Stimulated activated naive B cell treated with anti-CD40 and anti-IgM and Interleukin-4, amounts not matched to agents 10 μg/mL and 1 μg/mL and 100 μg/mL, for 72 hours (primary cell): ENCODE data around the gene ATXN7L1.

Source experiments
- ATAC-seq, 2 donors: fragments of 150-1000 bp; cut with Tn5 transposase; replicated peaks; 2 replicates each; pipeline ENCODE4 v1.10.0; 2021; ENCODE audit warnings: moderate library complexity in 1 of 2
- DNase-seq: peaks from one replicate; pipeline ENCODE4 v3.0.0; 2021
- H3K27ac Mint-ChIP-seq: one replicate; pipeline ENCODE4 v1.8.0; 2022; ENCODE audit warnings: mild to moderate bottlenecking, mixed read lengths
- H3K27me3 Mint-ChIP-seq, 2 donors: one replicate each; pipeline ENCODE4 v1.8.0; 2022; ENCODE audit warnings: mixed read lengths in 2 of 2
- H3K36me3 Mint-ChIP-seq, 2 donors: one replicate each; pipeline ENCODE4 v1.8.0; 2022; ENCODE audit warnings: mixed read lengths in 2 of 2, mild to moderate bottlenecking in 1 of 2
- H3K4me1 Mint-ChIP-seq, 2 donors: one replicate each; pipeline ENCODE4 v1.8.0; 2022; ENCODE audit warnings: mixed read lengths in 2 of 2, mild to moderate bottlenecking in 1 of 2
- H3K4me3 Mint-ChIP-seq, 2 donors: one replicate each; pipeline ENCODE4 v1.8.0; 2022; ENCODE audit warnings: mild to moderate bottlenecking in 2 of 2, mixed read lengths in 2 of 2, moderate library complexity in 1 of 2
- H3K9me3 Mint-ChIP-seq, 2 donors: one replicate each; pipeline ENCODE4 v1.8.0; 2022; ENCODE audit warnings: mixed read lengths in 2 of 2, mild to moderate bottlenecking in 1 of 2

ATXN7L1 gene

GRCh38 chr7:105881439-105881838, 5.0 kb upstream of the ATXN7L1 start:
- Mint-ChIP-seq H3K9me3 (no peaks in the 10 kb centered on the region), H3K4me1 (peaks cover 5 to 13% of the 10 kb centered on the region in 2 donors), H3K27ac (no peak overlapping the region), H3K36me3 (no peaks in the 10 kb centered on the region), H3K27me3 (peaks cover 9 to 16% of the 10 kb centered on the region in 2 donors), H3K4me3 (no peak overlapping the region)
- DNase-seq (no peak), ATAC-seq (no peak)

GRCh38 chr7:105880571-105881330, 4.4 kb upstream of the ATXN7L1 start:
- ATAC-seq, result no peak
- H3K27ac Mint-ChIP-seq, result no peak overlapping the region
- H3K36me3 Mint-ChIP-seq, result no peaks in the 10 kb centered on the region

GRCh38 chr7:105879782-105880181, 3.4 kb upstream of the ATXN7L1 start:
- no peak for ATAC-seq
- H3K4me1 Mint-ChIP-seq, result peaks cover 5 to 20% of the 10 kb centered on the region in 2 donors

More at GRCh38 chr7:105880571-105881330, 4.4 kb upstream of the ATXN7L1 start:
- Mint-ChIP-seq H3K27me3 (peaks cover 9 to 16% of the 10 kb centered on the region in 2 donors), H3K4me1 (peaks cover 5 to 18% of the 10 kb centered on the region in 2 donors), H3K9me3 (no peaks in the 10 kb centered on the region), H3K4me3 (no peak overlapping the region)
- no peak for DNase-seq

GRCh38 chr7:105878746-105879605, 2.6 kb upstream of the ATXN7L1 start:
- DNase-seq (no peak), ATAC-seq (no peak)
- no peaks in the 10 kb centered on the region for H3K9me3 Mint-ChIP-seq
- H3K4me3 Mint-ChIP-seq, result no peak overlapping the region
- H3K27ac Mint-ChIP-seq, result no peak overlapping the region
- H3K36me3 Mint-ChIP-seq, result no peaks in the 10 kb centered on the region
- peaks cover 5 to 20% of the 10 kb centered on the region in 2 donors for H3K4me1 Mint-ChIP-seq
- peaks cover 9 to 16% of the 10 kb centered on the region in 2 donors for H3K27me3 Mint-ChIP-seq

More at GRCh38 chr7:105879782-105880181, 3.4 kb upstream of the ATXN7L1 start:
- no peak overlapping the region for H3K27ac Mint-ChIP-seq
- no peak overlapping the region for H3K4me3 Mint-ChIP-seq
- no peak for DNase-seq
- no peaks in the 10 kb centered on the region for H3K9me3 Mint-ChIP-seq
- H3K36me3 Mint-ChIP-seq, result no peaks in the 10 kb centered on the region
- H3K27me3 Mint-ChIP-seq, result peaks cover 9 to 16% of the 10 kb centered on the region in 2 donors

- Mint-ChIP-seq H3K27me3 (peaks cover 9 to 16% of the 10 kb centered on the region in 2 donors), H3K27ac (no peak overlapping the region), H3K4me1 (peaks cover 5 to 20% of the 10 kb centered on the region in 2 donors), H3K36me3 (no peaks in the 10 kb centered on the region), H3K9me3 (no peaks in the 10 kb centered on the region), H3K4me3 (peak overlapping the region; percentile 12 to 15)
- DNase-seq (no peak), ATAC-seq (no peak)
These were observed 1.3 kb upstream of the ATXN7L1 start for GRCh38 chr7:105877736-105878135.

GRCh38 chr7:105876964-105877601, 684 bp upstream of the ATXN7L1 start:
- H3K4me1 Mint-ChIP-seq, result peaks cover 5 to 20% of the 10 kb centered on the region in 2 donors
- H3K4me3 Mint-ChIP-seq, result peak overlapping the region; percentile 78 to 84
- no peaks in the 10 kb centered on the region for H3K9me3 Mint-ChIP-seq
- ATAC-seq (peak; percentile 6 to 21), DNase-seq (no peak)
- H3K27ac Mint-ChIP-seq, result peak overlapping the region; percentile 76
- no peaks in the 10 kb centered on the region for H3K36me3 Mint-ChIP-seq
- H3K27me3 Mint-ChIP-seq, result peaks cover 9 to 16% of the 10 kb centered on the region in 2 donors

GRCh38 chr7:105875505-105875904, 894 bp downstream of the ATXN7L1 start:
- Mint-ChIP-seq H3K4me1 (peaks cover 5 to 20% of the 10 kb centered on the region in 2 donors), H3K27ac (peak overlapping the region; percentile 52), H3K36me3 (no peaks in the 10 kb centered on the region), H3K9me3 (no peaks in the 10 kb centered on the region), H3K4me3 (peak overlapping the region; percentile 92 to 99), H3K27me3 (peaks cover 9 to 10% of the 10 kb centered on the region in 2 donors)
- no peak for ATAC-seq
- DNase-seq, result no peak

GRCh38 chr7:105874055-105874454, 2.3 kb downstream of the ATXN7L1 start:
- ATAC-seq, result no peak
- Mint-ChIP-seq H3K36me3 (no peaks in the 10 kb centered on the region), H3K27me3 (peaks cover 9 to 10% of the 10 kb centered on the region in 2 donors), H3K9me3 (no peaks in the 10 kb centered on the region), H3K27ac (no peak overlapping the region), H3K4me1 (peaks cover 5 to 20% of the 10 kb centered on the region in 2 donors), H3K4me3 (no peak overlapping the region)
- no peak for DNase-seq

GRCh38 chr7:105872491-105872890, 3.9 kb downstream of the ATXN7L1 start:
- Mint-ChIP-seq H3K27ac (no peak overlapping the region), H3K36me3 (no peaks in the 10 kb centered on the region), H3K4me3 (no peak overlapping the region), H3K27me3 (no peaks in the 10 kb centered on the region), H3K9me3 (no peaks in the 10 kb centered on the region), H3K4me1 (peaks cover 0 to 11% of the 10 kb centered on the region in 2 donors)
- no peak for ATAC-seq
- no peak for DNase-seq

- Mint-ChIP-seq H3K4me1 (peaks cover 0 to 5% of the 10 kb centered on the region in 2 donors), H3K27ac (no peak overlapping the region)
- DNase-seq, result no peak
These were observed 5.3 kb downstream of the ATXN7L1 start for GRCh38 chr7:105871142-105871541.

GRCh38 chr7:105866102-105866801, 10.1 kb downstream of the ATXN7L1 start:
- H3K4me1 Mint-ChIP-seq, result no peaks in the 10 kb centered on the region
- ATAC-seq (no peak), DNase-seq (no peak)
- H3K27me3 Mint-ChIP-seq, result peaks cover 3 to 4% of the 10 kb centered on the region in 2 donors
- H3K4me3 Mint-ChIP-seq, result no peak overlapping the region
- H3K36me3 Mint-ChIP-seq, result no peaks in the 10 kb centered on the region
- H3K27ac Mint-ChIP-seq, result no peak overlapping the region
- no peaks in the 10 kb centered on the region for H3K9me3 Mint-ChIP-seq

More at GRCh38 chr7:105871142-105871541, 5.3 kb downstream of the ATXN7L1 start:
- ATAC-seq, result no peak
- Mint-ChIP-seq H3K9me3 (no peaks in the 10 kb centered on the region), H3K27me3 (no peaks in the 10 kb centered on the region), H3K4me3 (no peak overlapping the region), H3K36me3 (no peaks in the 10 kb centered on the region)

- no peak overlapping the region for H3K27ac Mint-ChIP-seq
- DNase-seq (no peak), ATAC-seq (no peak)
- no peaks in the 10 kb centered on the region for H3K36me3 Mint-ChIP-seq
- peaks cover 9 to 12% of the 10 kb centered on the region in 2 donors for H3K27me3 Mint-ChIP-seq
- no peaks in the 10 kb centered on the region for H3K4me1 Mint-ChIP-seq
- no peaks in the 10 kb centered on the region for H3K9me3 Mint-ChIP-seq
- no peak overlapping the region for H3K4me3 Mint-ChIP-seq
These were observed 12.5 kb downstream of the ATXN7L1 start for GRCh38 chr7:105863876-105864275.

GRCh38 chr7:105862770-105863169, 13.6 kb downstream of the ATXN7L1 start:
- ATAC-seq (no peak), DNase-seq (no peak)
- no peaks in the 10 kb centered on the region for H3K9me3 Mint-ChIP-seq
- H3K27ac Mint-ChIP-seq, result no peak overlapping the region
- no peaks in the 10 kb centered on the region for H3K36me3 Mint-ChIP-seq
- no peak overlapping the region for H3K4me3 Mint-ChIP-seq
- no peaks in the 10 kb centered on the region for H3K4me1 Mint-ChIP-seq
- peaks cover 9 to 12% of the 10 kb centered on the region in 2 donors for H3K27me3 Mint-ChIP-seq

GRCh38 chr7:105862276-105862675, 14.1 kb downstream of the ATXN7L1 start:
- Mint-ChIP-seq H3K27me3 (peaks cover 9 to 12% of the 10 kb centered on the region in 2 donors), H3K36me3 (no peaks in the 10 kb centered on the region), H3K9me3 (no peaks in the 10 kb centered on the region), H3K4me3 (no peak overlapping the region), H3K4me1 (peaks cover 0 to 2% of the 10 kb centered on the region in 2 donors), H3K27ac (no peak overlapping the region)
- ATAC-seq (no peak), DNase-seq (no peak)
